HG03571 (cell line): ENCODE results near the gene HIVEP3.

Experiments used
- ATAC-seq: cut with Tn5 transposase; IDR thresholded peaks from one replicate; pipeline ENCODE4 v1.9.1; 2021; ENCODE audit not compliant: unreplicated experiment

Gene HIVEP3

GRCh38 chr1:41461790-41462679, 456.7 kb downstream of the HIVEP3 start:
- no peak for ATAC-seq

GRCh38 chr1:41456847-41457540, 461.7 kb downstream of the HIVEP3 start:
- no peak for ATAC-seq
